Suprapubic skin (tissue), 4 donors: ENCODE measurements around the gene ANKRD40. TPM values are rescaled to one million over a fixed set of nuclear protein-coding genes. Genes with fewer than 3 reads are reported as not detected.
"Not testable (repeated sequence)": the region's sequence is repeated elsewhere in the genome, so short reads cannot be mapped to it uniquely, and the experiment has no call there.

Experiments
- DNase-seq, 2 donors: peaks; one replicate each; pipeline ENCODE4 v3.0.0-alpha.2; 2019; ENCODE audit warnings: low spot score in 2 of 2
- H3K27ac ChIP-seq: fragments of 200-600 bp; sonication (generic); one replicate; pipeline ENCODE4 v1.5.1; 2019
- H3K27me3 ChIP-seq: fragments of 200-600 bp; sonication (generic); one replicate; pipeline ENCODE4 v1.5.1; 2019
- H3K36me3 ChIP-seq: fragments of 200-600 bp; sonication (generic); one replicate; pipeline ENCODE4 v1.5.1; 2019
- H3K4me1 ChIP-seq: fragments of 200-600 bp; sonication (generic); one replicate; pipeline ENCODE4 v1.5.1; 2019
- H3K4me3 ChIP-seq: fragments of 200-600 bp; sonication (generic); one replicate; pipeline ENCODE4 v1.5.1; 2019; ENCODE audit warnings: mild to moderate bottlenecking
- H3K9me3 ChIP-seq: fragments of 200-600 bp; sonication (generic); one replicate; pipeline ENCODE4 v1.5.1; 2019
- CTCF ChIP-seq, 2 donors: fragments of 200-600 bp in 1 of 2; fragments of 450-650 bp in 1 of 2; sonication (generic) in 1 of 2; IDR thresholded peaks; one replicate each; pipeline ENCODE4 v1.5.1; 2016 to 2019; ENCODE audit warnings: antibody characterized with exemption in 2 of 2, mild to moderate bottlenecking in 1 of 2, moderate library complexity in 1 of 2
- EP300 ChIP-seq: sonication (generic); formaldehyde crosslinking; IDR thresholded peaks from one replicate; pipeline ENCODE4 v1.6.1; 2017; ENCODE audit warnings: antibody characterized with exemption
- POLR2A ChIP-seq, 2 donors: fragments of 450-650 bp; IDR thresholded peaks; one replicate each; pipeline ENCODE4 v1.6.1; 2017; ENCODE audit warnings: antibody characterized with exemption in 2 of 2, mild to moderate bottlenecking in 2 of 2, moderate library complexity in 2 of 2
- POLR2AphosphoS5 ChIP-seq, 3 donors: sonication (generic); formaldehyde crosslinking; IDR thresholded peaks; one replicate each; pipeline ENCODE4 v1.6.1; 2017; ENCODE audit warnings: antibody characterized with exemption in 3 of 3
- WGBS: methylation state at CpG from one replicate; pipeline ENCODE4 v1.1.5; 2018; 5-methylcytosine and 5-hydroxymethylcytosine counted together
- total RNA-seq, 4 donors: library from RNA; depleted of rRNA; stranded (reverse); fragments of >200 nt; gene quantifications; one replicate each; pipeline ENCODE4 v1.1.0, GENCODE V29; 2016

ANKRD40 gene
- total RNA-seq, 4 donors from 2014 or later, result 21.4 to 33.8 (median 26.6) TPM

GRCh38 chr17:50719144-50719923 is 11.6 kb upstream of the ANKRD40 start, which contains the start of gene LUC7L3:
Gene LUC7L3, plus strand, starts transcription at chr17:50719603. Its CDS starts 130 bp downstream, at chr17:50719733.
- DNase-seq, result peak; percentile 96
- no peaks in the 10 kb centered on the region for H3K36me3 ChIP-seq
- whole genome bisulfite sequencing, result 2% methylated on average over 37 of the region's 76 CpGs
- TF ChIP-seq POLR2AphosphoS5 (IDR thresholded peaks at IDR 0.05) (peak; percentile 41 to 90 (median 75)), EP300 (no peak), CTCF (IDR thresholded peaks at IDR 0.05) (no peak), POLR2A (IDR thresholded peaks at IDR 0.05) (peak; percentile 22 to 91)
- H3K4me1 ChIP-seq, result peaks cover 56% of the 10 kb centered on the region
- no peaks in the 10 kb centered on the region for H3K27me3 ChIP-seq
- peak within 1 kb of the TSS; percentile 91 for H3K4me3 ChIP-seq
- no peaks in the 10 kb centered on the region for H3K9me3 ChIP-seq
- H3K27ac ChIP-seq, result peak within 1 kb of the TSS; percentile 96

- no peak overlapping the region for H3K4me3 ChIP-seq
- H3K27ac ChIP-seq, result no peak overlapping the region
- no peaks in the 10 kb centered on the region for H3K36me3 ChIP-seq
- no peak for DNase-seq
- no peaks in the 10 kb centered on the region for H3K27me3 ChIP-seq
- WGBS, result 89% methylated on average over 3 of the region's 3 CpGs
- no peaks in the 10 kb centered on the region for H3K9me3 ChIP-seq
- peaks cover 17% of the 10 kb centered on the region for H3K4me1 ChIP-seq
- no peak for TF ChIP-seq CTCF (IDR thresholded peaks at IDR 0.05)
- no peak for TF ChIP-seq POLR2A (IDR thresholded peaks at IDR 0.05)
- TF ChIP-seq EP300, result no peak
- no peak for TF ChIP-seq POLR2AphosphoS5 (IDR thresholded peaks at IDR 0.05)
Observed at GRCh38 chr17:50715471-50715870, 7.8 kb upstream of the ANKRD40 start.

GRCh38 chr17:50712641-50713040 is 4.9 kb upstream of the ANKRD40 start:
- no peak for DNase-seq
- no peak overlapping the region for H3K27ac ChIP-seq
- no peaks in the 10 kb centered on the region for H3K36me3 ChIP-seq
- no peak overlapping the region for H3K4me3 ChIP-seq
- no peaks in the 10 kb centered on the region for H3K27me3 ChIP-seq
- peaks cover 31% of the 10 kb centered on the region for H3K4me1 ChIP-seq
- H3K9me3 ChIP-seq, result no peaks in the 10 kb centered on the region
- 88% methylated on average over 9 of the region's 9 CpGs for WGBS
- no peak for TF ChIP-seq CTCF (IDR thresholded peaks at IDR 0.05)
- TF ChIP-seq EP300, result no peak
- TF ChIP-seq POLR2AphosphoS5 (IDR thresholded peaks at IDR 0.05), result no peak
- no peak for TF ChIP-seq POLR2A (IDR thresholded peaks at IDR 0.05)

- no peak overlapping the region for H3K4me3 ChIP-seq
- H3K4me1 ChIP-seq, result peaks cover 32% of the 10 kb centered on the region
- 85% methylated on average over 4 of the region's 4 CpGs for WGBS
- no peaks in the 10 kb centered on the region for H3K9me3 ChIP-seq
- H3K27ac ChIP-seq, result no peak overlapping the region
- no peaks in the 10 kb centered on the region for H3K27me3 ChIP-seq
- no peaks in the 10 kb centered on the region for H3K36me3 ChIP-seq
- DNase-seq, result no peak
- no peak for TF ChIP-seq EP300
- no peak for TF ChIP-seq POLR2A (IDR thresholded peaks at IDR 0.05)
- TF ChIP-seq CTCF (IDR thresholded peaks at IDR 0.05), result no peak
- TF ChIP-seq POLR2AphosphoS5 (IDR thresholded peaks at IDR 0.05), result no peak
Observed at GRCh38 chr17:50710650-50711049, 2.9 kb upstream of the ANKRD40 start.

- Histone ChIP-seq H3K4me1 (peaks cover 36% of the 10 kb centered on the region), H3K4me3 (no peak overlapping the region), H3K27me3 (no peaks in the 10 kb centered on the region), H3K27ac (no peak overlapping the region), H3K9me3 (no peaks in the 10 kb centered on the region), H3K36me3 (no peaks in the 10 kb centered on the region)
- WGBS, result 73% methylated on average over 2 of the region's 2 CpGs
- TF ChIP-seq POLR2A (IDR thresholded peaks at IDR 0.05), result no peak
- TF ChIP-seq EP300, result no peak
- no peak for TF ChIP-seq POLR2AphosphoS5 (IDR thresholded peaks at IDR 0.05)
- no peak for TF ChIP-seq CTCF (IDR thresholded peaks at IDR 0.05)
- DNase-seq, result no peak
Observed at GRCh38 chr17:50710025-50710424, 2.3 kb upstream of the ANKRD40 start.

- H3K36me3 ChIP-seq, DNase-seq, H3K27me3 ChIP-seq, H3K4me3 ChIP-seq, H3K9me3 ChIP-seq: not testable (repeated sequence)
- peak overlapping the region; percentile 98 for H3K27ac ChIP-seq
- WGBS, result 78% methylated on average over 4 of the region's 4 CpGs
- H3K4me1 ChIP-seq, result peaks cover 42% of the 10 kb centered on the region
Observed at GRCh38 chr17:50709053-50709452, 1.3 kb upstream of the ANKRD40 start.
